CD14-positive monocyte (primary cell): ENCODE results near the gene TCF4. TPM values are rescaled to one million over a fixed set of nuclear protein-coding genes. Genes with fewer than 3 reads are reported as not detected.

Experiments
- DNase-seq, 3 donors: peaks; one replicate each; pipeline ENCODE4 v3.0.0-alpha.2; 2011 to 2022
- H2AFZ ChIP-seq: 2 replicates; pipeline ENCODE4 v1.6.0; 2012; ENCODE audit warnings: mild to moderate bottlenecking, low read depth, low read length, inconsistent platforms; ENCODE audit not compliant: insufficient read depth, poor library complexity, severe bottlenecking
- H3K27ac ChIP-seq, 2 donors: 1 replicate in 1 of 2; 2 replicates in 1 of 2; pipeline ENCODE4 v1.5.1; 2012 to 2013; ENCODE audit warnings: low read length in 2 of 2, control low read depth in 1 of 2, inconsistent platforms in 1 of 2, low read depth in 1 of 2, mild to moderate bottlenecking in 1 of 2
- H3K27me3 ChIP-seq, 2 donors: one replicate each; pipeline versions ENCODE4 v1.6.0 to v1.6.1; 2011 to 2013; ENCODE audit warnings: low read length in 2 of 2; ENCODE audit not compliant: control insufficient read depth in 2 of 2, insufficient read depth in 2 of 2
- H3K36me3 ChIP-seq, 2 donors: replicated peaks in 1 of 2; 1 replicate in 1 of 2; 2 replicates in 1 of 2; pipeline versions ENCODE4 v1.5.1 to v1.6.1; 2012 to 2013; ENCODE audit warnings: low read length in 2 of 2, control low read depth in 1 of 2, inconsistent platforms in 1 of 2, mild to moderate bottlenecking in 1 of 2; ENCODE audit not compliant: insufficient read depth in 2 of 2, control insufficient read depth in 1 of 2
- H3K4me1 ChIP-seq, 2 donors: 1 replicate in 1 of 2; 2 replicates in 1 of 2; pipeline versions ENCODE4 v1.5.1 to v1.6.1; 2012 to 2013; ENCODE audit warnings: low read length in 2 of 2, control low read depth in 1 of 2, inconsistent platforms in 1 of 2, mild to moderate bottlenecking in 1 of 2, moderate library complexity in 1 of 2; ENCODE audit not compliant: insufficient read depth in 2 of 2, control insufficient read depth in 1 of 2
- H3K4me2 ChIP-seq: replicated peaks from 2 replicates; pipeline ENCODE3; 2012; ENCODE audit warnings: low read length, moderate library complexity, mild to moderate bottlenecking; ENCODE audit not compliant: poor library complexity, severe bottlenecking; ENCODE audit errors: extremely low read depth
- H3K4me3 ChIP-seq, 3 experiments: fragments of 200-600 bp in 1 of 3; sonication (generic) in 1 of 3; replicated peaks in 1 of 3; 1 replicate in 2 of 3; 2 replicates in 1 of 3; pipeline ENCODE4 v1.5.1; 2011 to 2013; ENCODE audit warnings: low read length in 3 of 3, mild to moderate bottlenecking in 3 of 3, control low read depth in 2 of 3, low read depth in 2 of 3, inconsistent platforms in 1 of 3, moderate library complexity in 1 of 3
- H3K79me2 ChIP-seq: 2 replicates; pipeline ENCODE4 v1.6.0; 2012; ENCODE audit warnings: mild to moderate bottlenecking, control low read depth, inconsistent platforms, low read length, moderate library complexity; ENCODE audit not compliant: insufficient read depth
- H3K9ac ChIP-seq: 2 replicates; pipeline ENCODE4 v1.6.0; 2017; ENCODE audit warnings: low read length, mild to moderate bottlenecking; ENCODE audit not compliant: insufficient read depth, poor library complexity, severe bottlenecking
- H3K9me3 ChIP-seq, 2 donors: replicated peaks in 1 of 2; 1 replicate in 1 of 2; 2 replicates in 1 of 2; pipeline versions ENCODE4 v1.5.1 to v1.6.1; 2012 to 2013; ENCODE audit warnings: low read length in 2 of 2, control low read depth in 1 of 2; ENCODE audit not compliant: control insufficient read depth in 1 of 2, insufficient read depth in 1 of 2
- H4K20me1 ChIP-seq: 2 replicates; pipeline ENCODE4 v1.6.0; 2012; ENCODE audit warnings: mild to moderate bottlenecking, low read length, control low read depth, moderate library complexity; ENCODE audit not compliant: insufficient read depth
- H3K27ac Mint-ChIP-seq, 7 donors: one replicate each; pipeline ENCODE4 v1.8.0; 2020; ENCODE audit warnings: mild to moderate bottlenecking in 7 of 7, mixed read lengths in 7 of 7, moderate library complexity in 6 of 7, inconsistent platforms in 2 of 7
- H3K27me3 Mint-ChIP-seq, 3 donors: one replicate each; pipeline ENCODE4 v1.8.0; 2021 to 2022; ENCODE audit warnings: low read depth in 3 of 3, mild to moderate bottlenecking in 3 of 3, mixed read lengths in 3 of 3, moderate library complexity in 3 of 3, inconsistent platforms in 1 of 3
- H3K36me3 Mint-ChIP-seq, 2 donors: one replicate each; pipeline ENCODE4 v1.8.0; 2020; ENCODE audit warnings: mixed read lengths in 2 of 2, inconsistent platforms in 1 of 2, mild to moderate bottlenecking in 1 of 2
- H3K4me1 Mint-ChIP-seq: one replicate; pipeline ENCODE4 v1.8.0; 2020; ENCODE audit warnings: mild to moderate bottlenecking, mixed read lengths
- H3K4me3 Mint-ChIP-seq, 2 donors: one replicate each; pipeline ENCODE4 v1.8.0; 2020; ENCODE audit warnings: mild to moderate bottlenecking in 2 of 2, mixed read lengths in 2 of 2, moderate library complexity in 1 of 2
- H3K9me3 Mint-ChIP-seq, 7 donors: one replicate each; pipeline ENCODE4 v1.8.0; 2020 to 2022; ENCODE audit warnings: mixed read lengths in 7 of 7, mild to moderate bottlenecking in 6 of 7, moderate library complexity in 6 of 7, inconsistent platforms in 2 of 7
- WGBS: methylation state at CpG from one replicate; pipeline ENCODE4 v1.1.5; 2013; ENCODE audit warnings: missing lambda C conversion rate; ENCODE audit not compliant: insufficient coverage; 5-methylcytosine and 5-hydroxymethylcytosine counted together
- intact Hi-C, 2 donors: fragments of 100-400 bp; cut with micrococcal nuclease; formaldehyde crosslinking; loops; one replicate each; pipeline versions ENCODE4 v1.15.0 to v1.15.1; 2023
- polyA plus RNA-seq, 3 donors: library from polyadenylated mRNA; depleted of rRNA in 1 of 3; unstranded in 2 of 3; stranded (reverse) in 1 of 3; fragments of 300-500 nt in 2 of 3; fragments of >200 nt in 1 of 3; fragmentation: Illumina TruSeq in 2 of 3; gene quantifications; 1 replicate in 2 of 3; 2 replicates in 1 of 3; pipeline ENCODE4 v1.2.3, GENCODE V29; 2012 to 2021
- TF ChIP-seq, protein P1 (sequence below): fragments of 200-600 bp; IDR thresholded peaks from one replicate; pipeline ENCODE4 v1.8.0; 2022; ENCODE audit warnings: antibody characterized with exemption, mild to moderate bottlenecking

TCF4 gene
- polyA plus RNA-seq, 3 donors = 5.9 to 12.9 (median 10.7) TPM

DNA sequence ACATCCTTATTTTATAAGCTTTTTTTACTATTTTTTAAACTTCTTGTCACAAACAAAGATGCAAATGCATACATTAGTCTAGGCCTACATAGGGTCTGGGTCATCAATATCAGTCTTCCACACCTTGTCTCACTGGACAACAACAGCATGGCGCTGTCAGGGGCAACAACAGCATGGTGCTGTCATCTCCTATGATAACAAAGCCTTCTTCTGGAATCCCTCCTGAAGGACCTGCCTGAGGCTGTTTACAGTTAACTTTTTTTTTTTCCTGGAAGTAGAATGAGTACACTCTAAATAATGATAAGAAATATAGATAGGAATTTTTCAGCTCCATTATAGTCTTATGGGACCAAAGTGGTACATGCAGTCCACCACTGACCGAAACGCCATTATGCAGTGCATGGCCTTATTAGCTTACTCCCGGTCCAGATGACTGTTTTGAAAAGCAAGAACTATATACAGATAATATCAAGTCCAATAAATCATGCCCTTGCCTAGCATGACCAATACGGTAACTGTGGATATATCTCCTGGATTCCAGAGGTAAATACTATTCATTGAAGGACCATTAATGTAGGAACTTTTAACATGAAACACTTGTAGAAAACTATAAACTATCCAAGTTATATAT is 38.4 kb downstream of the TCF4 start:
- no peaks in the 10 kb centered on the region for H3K79me2 ChIP-seq
- no peak for DNase-seq
- H3K27ac Mint-ChIP-seq = no peak overlapping the region
- peaks cover 0 to 3% (median 0%) of the 10 kb centered on the region in 7 donors for H3K9me3 Mint-ChIP-seq
- no peak overlapping the region for H3K9ac ChIP-seq
- no peak overlapping the region for H2AFZ ChIP-seq
- H3K36me3 Mint-ChIP-seq = peaks cover 0 to 2% of the 10 kb centered on the region in 2 donors
- no peak overlapping the region for H3K27ac ChIP-seq
- TF ChIP-seq, protein P1, sequence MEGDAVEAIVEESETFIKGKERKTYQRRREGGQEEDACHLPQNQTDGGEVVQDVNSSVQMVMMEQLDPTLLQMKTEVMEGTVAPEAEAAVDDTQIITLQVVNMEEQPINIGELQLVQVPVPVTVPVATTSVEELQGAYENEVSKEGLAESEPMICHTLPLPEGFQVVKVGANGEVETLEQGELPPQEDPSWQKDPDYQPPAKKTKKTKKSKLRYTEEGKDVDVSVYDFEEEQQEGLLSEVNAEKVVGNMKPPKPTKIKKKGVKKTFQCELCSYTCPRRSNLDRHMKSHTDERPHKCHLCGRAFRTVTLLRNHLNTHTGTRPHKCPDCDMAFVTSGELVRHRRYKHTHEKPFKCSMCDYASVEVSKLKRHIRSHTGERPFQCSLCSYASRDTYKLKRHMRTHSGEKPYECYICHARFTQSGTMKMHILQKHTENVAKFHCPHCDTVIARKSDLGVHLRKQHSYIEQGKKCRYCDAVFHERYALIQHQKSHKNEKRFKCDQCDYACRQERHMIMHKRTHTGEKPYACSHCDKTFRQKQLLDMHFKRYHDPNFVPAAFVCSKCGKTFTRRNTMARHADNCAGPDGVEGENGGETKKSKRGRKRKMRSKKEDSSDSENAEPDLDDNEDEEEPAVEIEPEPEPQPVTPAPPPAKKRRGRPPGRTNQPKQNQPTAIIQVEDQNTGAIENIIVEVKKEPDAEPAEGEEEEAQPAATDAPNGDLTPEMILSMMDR = no peak
- H3K4me2 ChIP-seq = no peak overlapping the region
- intact Hi-C loops = no loop called here
- H3K36me3 ChIP-seq = no peaks in the 10 kb centered on the region
- H3K27me3 ChIP-seq = no peaks in the 10 kb centered on the region
- no peaks in the 10 kb centered on the region for H3K4me1 ChIP-seq
- H4K20me1 ChIP-seq = no peaks in the 10 kb centered on the region
- H3K9me3 ChIP-seq = no peaks in the 10 kb centered on the region
- H3K27me3 Mint-ChIP-seq = peaks cover 0 to 1% (median 0%) of the 10 kb centered on the region in 3 donors
- no peaks in the 10 kb centered on the region for H3K4me1 Mint-ChIP-seq
- H3K4me3 Mint-ChIP-seq = no peak overlapping the region
- no peak overlapping the region for H3K4me3 ChIP-seq
- WGBS = 100% methylated on average over 2 of the region's 5 CpGs

DNA sequence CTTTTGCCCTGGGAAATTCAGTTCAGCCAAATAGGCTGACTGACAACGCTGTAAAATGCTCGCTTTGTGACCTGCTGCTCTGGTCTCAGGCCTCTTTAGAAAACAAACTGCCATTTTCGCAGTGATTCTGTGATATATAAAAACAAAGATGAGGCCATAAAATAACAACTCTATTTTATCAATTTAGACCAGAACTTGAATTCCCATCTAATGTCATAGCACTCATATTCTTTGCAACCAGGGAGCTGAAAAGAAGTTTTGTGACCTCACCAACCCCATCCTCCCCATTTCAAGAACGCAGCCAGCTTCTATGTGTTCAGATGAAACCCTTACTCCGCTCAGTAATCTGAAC is 40.3 kb downstream of the TCF4 start:
- Histone ChIP-seq H3K27me3 (no peaks in the 10 kb centered on the region), H2AFZ (no peak overlapping the region), H4K20me1 (no peaks in the 10 kb centered on the region), H3K4me1 (no peaks in the 10 kb centered on the region), H3K79me2 (no peaks in the 10 kb centered on the region), H3K4me2 (no peak overlapping the region), H3K9me3 (no peaks in the 10 kb centered on the region), H3K9ac (no peak overlapping the region), H3K27ac (no peak overlapping the region), H3K4me3 (no peak overlapping the region), H3K36me3 (no peaks in the 10 kb centered on the region)
- peaks cover 0 to 2% of the 10 kb centered on the region in 2 donors for H3K36me3 Mint-ChIP-seq
- no peak for DNase-seq
- H3K27ac Mint-ChIP-seq = no peak overlapping the region
- no peak overlapping the region for H3K4me3 Mint-ChIP-seq
- intact Hi-C loops = no loop called here
- H3K9me3 Mint-ChIP-seq = peaks cover 0 to 3% (median 0%) of the 10 kb centered on the region in 7 donors
- WGBS = 71% methylated on average over 1 of the region's 5 CpGs
- TF ChIP-seq, protein P1 = no peak
- peaks cover 0 to 1% (median 0%) of the 10 kb centered on the region in 3 donors for H3K27me3 Mint-ChIP-seq
- H3K4me1 Mint-ChIP-seq = no peaks in the 10 kb centered on the region
